Measurements from ENCODE around the gene C3orf62. TPM values are rescaled to one million over a fixed set of nuclear protein-coding genes. Genes with fewer than 3 reads are reported as not detected.

The C3orf62 gene
- polyA plus RNA-seq, 4 donors = 4.5 to 11.1 (median 6.0) TPM

DNA sequence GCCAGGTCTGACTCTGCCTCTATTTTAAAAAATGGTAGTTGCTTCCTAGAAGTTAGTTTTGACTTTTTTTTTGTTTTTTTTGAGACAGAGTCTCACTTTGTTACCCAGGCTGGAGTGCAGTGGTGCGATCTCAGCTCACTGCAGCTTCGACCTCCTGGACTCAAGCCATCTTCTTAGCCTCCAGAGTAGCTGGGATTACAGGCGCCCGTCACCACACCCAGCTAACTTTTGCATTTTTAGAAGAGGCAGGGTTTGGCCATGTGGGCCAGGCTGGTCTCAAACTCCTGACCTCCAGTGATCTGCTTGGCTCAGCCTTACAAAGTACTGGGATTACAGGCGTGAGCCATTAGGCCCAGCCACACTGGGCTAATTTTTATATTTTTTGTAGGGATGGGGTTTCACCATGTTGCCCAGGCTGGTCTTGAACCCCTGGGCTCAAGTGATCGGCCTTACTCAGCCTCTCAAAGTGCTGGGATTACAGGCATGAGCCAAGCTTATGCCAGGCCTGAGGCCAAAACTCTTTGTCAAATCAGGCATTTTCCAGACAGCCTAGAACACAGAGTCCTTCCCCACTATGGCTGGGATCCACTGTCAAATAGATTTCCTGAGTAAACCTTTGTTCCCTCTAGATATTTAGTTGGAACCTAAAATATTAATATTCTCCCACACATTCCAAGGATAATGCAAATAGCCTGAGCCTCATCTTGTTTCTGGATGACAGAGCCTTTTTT lies 13.7 kb downstream of the C3orf62 start:
- 86 to 90% (median 87%) methylated on average over 6 of the region's 6 CpGs for WGBS, 3 donors
- H3K27me3 ChIP-seq (ENCODE audit: control insufficient read depth in 3 of 3, insufficient read depth in 3 of 3, low read length in 3 of 3) = no peaks in the 10 kb centered on the region
- no peaks in the 10 kb centered on the region for H3K9me3 ChIP-seq (ENCODE audit: control insufficient read depth in 2 of 2, insufficient read depth in 1 of 2, low read depth in 1 of 2, low read length in 1 of 2)
- peaks cover 0 to 50% (median 0%) of the 10 kb centered on the region in 3 donors for H3K4me1 ChIP-seq (ENCODE audit: control insufficient read depth in 3 of 3, insufficient read depth in 2 of 3, low read depth in 1 of 3, low read length in 2 of 3)
- H3K4me3 ChIP-seq (ENCODE audit: low read depth in 1 of 3, low read length in 3 of 3) = no peak overlapping the region
- DNase-seq = no peak
- peaks cover 0 to 5% (median 0%) of the 10 kb centered on the region in 3 donors for H3K36me3 ChIP-seq (ENCODE audit: control insufficient read depth in 3 of 3, insufficient read depth in 2 of 3, low read depth in 1 of 3, low read length in 3 of 3)
- no peak for FAIRE-seq
- H3K27ac ChIP-seq (ENCODE audit: low read depth in 1 of 3, low read length in 2 of 3) = no peak overlapping the region

DNA sequence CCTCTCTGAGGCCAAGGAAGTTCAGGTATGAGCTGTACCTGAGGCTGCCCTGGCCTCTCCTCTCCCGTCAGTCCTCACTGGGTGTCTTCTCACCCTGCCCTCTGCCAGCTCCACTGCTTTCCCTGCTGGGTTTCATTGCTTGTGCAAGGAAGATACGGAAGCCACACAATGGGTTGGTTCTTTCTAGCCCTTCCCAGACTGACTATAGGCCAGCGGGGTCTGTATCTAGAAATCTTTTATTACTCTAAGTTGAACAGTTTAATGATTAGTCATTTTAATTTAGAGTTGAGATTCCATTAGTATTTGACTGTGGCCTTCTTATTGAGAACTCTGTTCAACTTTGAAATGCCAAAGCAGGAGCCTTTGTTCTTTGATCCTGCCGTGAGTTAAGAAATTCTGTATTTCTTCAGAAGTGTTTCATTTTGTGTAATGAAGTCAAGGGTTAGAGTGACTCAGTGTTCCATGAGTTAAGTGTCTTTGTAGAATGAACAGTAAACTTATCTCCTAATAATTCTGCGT lies 16.2 kb downstream of the C3orf62 start:
- no peak overlapping the region for H3K4me3 ChIP-seq (ENCODE audit: low read depth in 1 of 3, low read length in 3 of 3)
- no peak for FAIRE-seq
- no peaks in the 10 kb centered on the region for H3K27me3 ChIP-seq (ENCODE audit: control insufficient read depth in 3 of 3, insufficient read depth in 3 of 3, low read length in 3 of 3)
- peaks cover 0 to 45% (median 0%) of the 10 kb centered on the region in 3 donors for H3K4me1 ChIP-seq (ENCODE audit: control insufficient read depth in 3 of 3, insufficient read depth in 2 of 3, low read depth in 1 of 3, low read length in 2 of 3)
- H3K27ac ChIP-seq (ENCODE audit: low read depth in 1 of 3, low read length in 2 of 3) = peak overlapping the region; percentile 5 to 84 (median 78)
- peak; percentile 82 to 85 for DNase-seq
- 17 to 62% (median 33%) methylated on average over 5 of the region's 5 CpGs for WGBS, 3 donors
- H3K9me3 ChIP-seq (ENCODE audit: control insufficient read depth in 2 of 2, insufficient read depth in 1 of 2, low read depth in 1 of 2, low read length in 1 of 2) = no peaks in the 10 kb centered on the region
- no peaks in the 10 kb centered on the region for H3K36me3 ChIP-seq (ENCODE audit: control insufficient read depth in 3 of 3, insufficient read depth in 2 of 3, low read depth in 1 of 3, low read length in 3 of 3)

DNA sequence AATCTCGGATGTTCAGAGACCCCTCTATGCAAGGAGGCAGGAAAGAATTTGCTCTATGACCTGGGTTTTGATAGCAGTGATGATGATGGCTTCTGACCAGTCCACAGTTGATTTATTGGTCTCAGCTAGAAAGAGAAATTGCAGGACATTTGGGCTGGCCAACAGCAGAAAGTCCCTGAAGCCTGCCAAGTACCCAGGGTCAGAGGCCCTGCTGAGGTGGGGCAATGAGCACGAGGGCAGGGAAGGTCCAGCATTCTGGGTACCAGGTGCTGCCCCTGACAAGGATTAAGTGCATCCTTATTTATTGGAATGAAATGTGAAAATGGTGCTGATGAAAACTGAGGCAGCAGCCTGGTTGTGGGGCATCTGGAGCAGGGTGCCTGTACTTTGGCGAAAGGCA lies 19.8 kb downstream of the C3orf62 start:
- Histone ChIP-seq H3K27ac (ENCODE audit: low read depth in 1 of 3, low read length in 2 of 3) (peak overlapping the region in 1 of 3 donors; percentile 40), H3K4me3 (ENCODE audit: low read depth in 1 of 3, low read length in 3 of 3) (no peak overlapping the region), H3K9me3 (ENCODE audit: control insufficient read depth in 2 of 2, insufficient read depth in 1 of 2, low read depth in 1 of 2, low read length in 1 of 2) (no peaks in the 10 kb centered on the region), H3K36me3 (ENCODE audit: control insufficient read depth in 3 of 3, insufficient read depth in 2 of 3, low read depth in 1 of 3, low read length in 3 of 3) (no peaks in the 10 kb centered on the region), H3K4me1 (ENCODE audit: control insufficient read depth in 3 of 3, insufficient read depth in 2 of 3, low read depth in 1 of 3, low read length in 2 of 3) (peaks cover 0 to 38% (median 0%) of the 10 kb centered on the region in 3 donors), H3K27me3 (ENCODE audit: control insufficient read depth in 3 of 3, insufficient read depth in 3 of 3, low read length in 3 of 3) (no peaks in the 10 kb centered on the region)
- no peak for DNase-seq
- 62 to 69% (median 66%) methylated on average over 3 of the region's 3 CpGs for WGBS, 3 donors
- no peak for FAIRE-seq

DNA sequence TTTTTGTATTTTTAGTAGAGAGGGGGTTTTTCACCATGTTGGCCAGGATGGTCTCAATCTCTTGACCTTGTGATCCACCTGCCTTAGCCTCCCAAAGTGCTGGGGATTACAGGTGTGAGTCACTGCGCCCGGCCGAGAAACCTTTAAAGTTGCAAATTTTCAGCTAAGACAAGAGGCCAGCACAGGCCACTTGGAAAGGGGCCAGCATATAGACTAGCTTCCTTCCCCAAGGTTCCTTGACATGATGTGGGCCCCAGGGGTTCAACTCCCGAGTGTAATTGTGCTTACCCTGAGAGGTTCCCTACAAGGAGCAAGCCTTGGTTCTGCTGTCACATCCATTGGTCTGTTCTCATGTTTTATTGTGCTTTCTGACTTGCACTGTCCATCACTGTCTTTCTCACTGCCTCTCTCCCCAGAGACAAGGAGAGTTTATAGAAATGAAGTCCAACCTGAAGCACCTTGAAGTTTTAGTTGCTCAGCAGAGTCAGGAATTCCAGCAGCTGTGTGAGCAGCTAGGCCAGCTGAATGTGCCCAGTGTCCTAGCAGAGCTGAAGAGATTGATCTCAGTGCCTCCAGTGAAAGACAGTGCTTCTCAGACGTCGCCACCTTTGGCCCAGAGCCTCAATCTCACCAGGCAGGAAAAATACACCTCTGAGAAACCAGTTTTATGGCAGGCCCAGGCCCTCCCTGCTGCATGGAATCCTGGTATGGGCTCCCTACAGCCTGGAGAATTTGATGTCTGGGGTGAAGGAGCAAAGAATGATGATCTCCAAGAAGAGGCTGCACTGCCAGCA lies 21.1 kb downstream of the C3orf62 start:
- Histone ChIP-seq H3K27me3 (ENCODE audit: control insufficient read depth in 3 of 3, insufficient read depth in 3 of 3, low read length in 3 of 3) (no peaks in the 10 kb centered on the region), H3K4me1 (ENCODE audit: control insufficient read depth in 3 of 3, insufficient read depth in 2 of 3, low read depth in 1 of 3, low read length in 2 of 3) (peaks cover 0 to 29% (median 0%) of the 10 kb centered on the region in 3 donors), H3K4me3 (ENCODE audit: low read depth in 1 of 3, low read length in 3 of 3) (no peak overlapping the region), H3K27ac (ENCODE audit: low read depth in 1 of 3, low read length in 2 of 3) (peak overlapping the region in 1 of 3 donors; percentile 40), H3K36me3 (ENCODE audit: control insufficient read depth in 3 of 3, insufficient read depth in 2 of 3, low read depth in 1 of 3, low read length in 3 of 3) (no peaks in the 10 kb centered on the region), H3K9me3 (ENCODE audit: control insufficient read depth in 2 of 2, insufficient read depth in 1 of 2, low read depth in 1 of 2, low read length in 1 of 2) (no peaks in the 10 kb centered on the region)
- WGBS, 3 donors = 44 to 65% (median 59%) methylated on average over 6 of the region's 6 CpGs
- FAIRE-seq = no peak
- DNase-seq = peak; percentile 35 to 62

DNA sequence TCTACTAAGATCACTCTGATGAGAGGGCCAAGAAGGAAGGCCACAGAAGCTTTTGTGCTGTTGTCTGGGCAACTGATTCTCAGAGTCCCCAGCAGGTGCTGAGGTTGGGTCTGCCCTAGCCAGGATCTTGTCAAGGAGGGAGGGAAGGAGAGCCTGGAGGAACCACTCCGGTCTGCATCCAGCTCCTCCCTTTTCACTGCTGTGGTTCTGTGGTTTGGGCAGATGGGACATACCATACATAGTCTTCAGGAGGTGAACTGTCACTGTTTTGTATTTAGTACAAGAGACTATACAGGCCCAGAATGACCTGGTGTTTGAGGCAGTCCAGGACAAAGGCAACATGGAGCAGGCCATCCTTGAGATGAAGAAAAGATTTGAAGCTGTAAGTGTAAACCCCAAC lies 21.9 kb downstream of the C3orf62 start:
- Histone ChIP-seq H3K27me3 (ENCODE audit: control insufficient read depth in 3 of 3, insufficient read depth in 3 of 3, low read length in 3 of 3) (no peaks in the 10 kb centered on the region), H3K36me3 (ENCODE audit: control insufficient read depth in 3 of 3, insufficient read depth in 2 of 3, low read depth in 1 of 3, low read length in 3 of 3) (no peaks in the 10 kb centered on the region), H3K4me3 (ENCODE audit: low read depth in 1 of 3, low read length in 3 of 3) (no peak overlapping the region), H3K27ac (ENCODE audit: low read depth in 1 of 3, low read length in 2 of 3) (no peak overlapping the region), H3K4me1 (ENCODE audit: control insufficient read depth in 3 of 3, insufficient read depth in 2 of 3, low read depth in 1 of 3, low read length in 2 of 3) (peaks cover 0 to 22% (median 0%) of the 10 kb centered on the region in 3 donors), H3K9me3 (ENCODE audit: control insufficient read depth in 2 of 2, insufficient read depth in 1 of 2, low read depth in 1 of 2, low read length in 1 of 2) (no peaks in the 10 kb centered on the region)
- 67 to 83% (median 68%) methylated on average over 1 of the region's 1 CpG for WGBS, 3 donors
- FAIRE-seq = no peak
- DNase-seq = peak in 1 of 2 donors; percentile 8

DNA sequence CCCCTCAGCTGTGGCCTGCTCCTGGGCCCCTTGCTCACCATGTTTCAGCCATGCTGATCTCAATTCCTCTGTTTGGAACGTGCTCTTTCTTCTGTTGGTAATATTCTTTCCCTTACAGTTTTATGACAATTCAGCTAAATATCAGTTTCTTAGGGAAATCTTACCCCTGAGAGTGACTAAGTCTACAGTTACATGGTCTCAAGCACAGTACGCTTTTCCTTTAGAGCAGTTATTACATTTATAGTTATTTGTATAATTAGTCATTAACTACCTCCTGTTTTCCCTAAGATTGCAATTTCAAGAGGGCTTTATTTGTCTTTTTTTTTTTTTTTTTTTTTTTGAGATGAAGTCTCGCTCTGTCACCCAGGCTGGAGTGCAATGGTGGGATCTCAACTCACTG lies 23.5 kb downstream of the C3orf62 start:
- no peak for FAIRE-seq
- no peak overlapping the region for H3K4me3 ChIP-seq (ENCODE audit: low read depth in 1 of 3, low read length in 3 of 3)
- H3K27me3 ChIP-seq (ENCODE audit: control insufficient read depth in 3 of 3, insufficient read depth in 3 of 3, low read length in 3 of 3) = no peaks in the 10 kb centered on the region
- no peaks in the 10 kb centered on the region for H3K36me3 ChIP-seq (ENCODE audit: control insufficient read depth in 3 of 3, insufficient read depth in 2 of 3, low read depth in 1 of 3, low read length in 3 of 3)
- H3K9me3 ChIP-seq (ENCODE audit: control insufficient read depth in 2 of 2, insufficient read depth in 1 of 2, low read depth in 1 of 2, low read length in 1 of 2) = no peaks in the 10 kb centered on the region
- H3K4me1 ChIP-seq (ENCODE audit: control insufficient read depth in 3 of 3, insufficient read depth in 2 of 3, low read depth in 1 of 3, low read length in 2 of 3) = peaks cover 0 to 20% (median 0%) of the 10 kb centered on the region in 3 donors
- no peak for DNase-seq
- WGBS, 3 donors = 88 to 93% (median 92%) methylated on average over 2 to 3 of the region's 3 CpGs
- no peak overlapping the region for H3K27ac ChIP-seq (ENCODE audit: low read depth in 1 of 3, low read length in 2 of 3)

DNA sequence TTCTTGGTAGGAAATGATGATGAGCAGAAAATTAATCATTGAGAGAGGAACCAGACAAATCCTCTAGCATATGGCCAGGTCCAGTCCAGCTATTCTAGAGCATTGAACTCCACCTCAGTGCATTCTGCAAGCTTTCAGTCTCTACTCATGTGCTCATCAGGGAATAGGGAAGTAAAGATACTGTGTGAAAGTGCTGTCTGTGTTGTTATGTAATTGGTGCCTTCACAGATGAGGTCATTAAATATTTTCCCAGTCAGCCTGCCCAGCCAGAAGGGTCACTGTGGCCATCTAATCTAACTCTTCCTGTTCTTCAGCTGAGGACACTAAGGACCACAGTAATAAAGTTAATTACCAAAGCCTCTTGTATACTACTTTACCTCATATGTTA lies 28.2 kb downstream of the C3orf62 start:
- no peaks in the 10 kb centered on the region for H3K4me1 ChIP-seq (ENCODE audit: control insufficient read depth in 3 of 3, insufficient read depth in 2 of 3, low read depth in 1 of 3, low read length in 2 of 3)
- FAIRE-seq = no peak
- H3K36me3 ChIP-seq (ENCODE audit: control insufficient read depth in 3 of 3, insufficient read depth in 2 of 3, low read depth in 1 of 3, low read length in 3 of 3) = no peaks in the 10 kb centered on the region
- peak; percentile 13 to 55 for DNase-seq
- no peaks in the 10 kb centered on the region for H3K9me3 ChIP-seq (ENCODE audit: control insufficient read depth in 2 of 2, insufficient read depth in 1 of 2, low read depth in 1 of 2, low read length in 1 of 2)
- no peaks in the 10 kb centered on the region for H3K27me3 ChIP-seq (ENCODE audit: control insufficient read depth in 3 of 3, insufficient read depth in 3 of 3, low read length in 3 of 3)
- H3K4me3 ChIP-seq (ENCODE audit: low read depth in 1 of 3, low read length in 3 of 3) = no peak overlapping the region
- H3K27ac ChIP-seq (ENCODE audit: low read depth in 1 of 3, low read length in 2 of 3) = peak overlapping the region in 1 of 3 donors; percentile 58

DNA sequence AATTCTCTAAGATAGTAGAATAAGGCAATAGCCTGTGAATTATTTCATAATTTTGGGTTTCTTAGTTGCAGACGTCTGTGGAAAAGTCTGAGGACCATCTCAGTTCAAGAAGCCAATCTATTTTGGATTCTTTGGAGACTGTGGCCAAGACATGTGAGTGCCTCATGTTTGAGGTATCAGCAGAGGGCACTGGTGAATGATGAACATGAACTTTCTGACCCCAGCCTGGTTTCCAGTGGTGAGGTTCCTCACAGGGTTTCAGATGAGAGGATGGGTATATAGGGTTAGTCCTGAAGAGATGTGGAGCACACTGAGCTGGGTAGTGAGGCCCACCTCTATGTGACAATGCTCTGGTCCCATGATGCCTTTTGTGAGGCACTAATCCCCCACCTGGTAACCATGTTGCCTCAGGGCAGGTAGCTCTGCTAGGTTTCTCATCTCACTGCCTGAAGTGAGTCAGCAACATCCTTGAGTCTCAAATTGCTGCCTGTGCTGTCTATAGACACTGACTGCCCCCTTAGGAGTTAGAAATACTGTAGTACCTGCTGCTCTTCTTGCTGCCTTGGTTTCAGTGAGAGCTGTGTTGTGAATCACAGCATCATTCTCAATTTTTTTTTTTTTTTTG lies 32.3 kb downstream of the C3orf62 start:
- no peaks in the 10 kb centered on the region for H3K9me3 ChIP-seq (ENCODE audit: control insufficient read depth in 2 of 2, insufficient read depth in 1 of 2, low read depth in 1 of 2, low read length in 1 of 2)
- no peaks in the 10 kb centered on the region for H3K27me3 ChIP-seq (ENCODE audit: control insufficient read depth in 3 of 3, insufficient read depth in 3 of 3, low read length in 3 of 3)
- WGBS, 3 donors = 45 to 52% (median 46%) methylated on average over 1 of the region's 1 CpG
- no peak for FAIRE-seq
- no peaks in the 10 kb centered on the region for H3K36me3 ChIP-seq (ENCODE audit: control insufficient read depth in 3 of 3, insufficient read depth in 2 of 3, low read depth in 1 of 3, low read length in 3 of 3)
- no peak overlapping the region for H3K4me3 ChIP-seq (ENCODE audit: low read depth in 1 of 3, low read length in 3 of 3)
- no peak overlapping the region for H3K27ac ChIP-seq (ENCODE audit: low read depth in 1 of 3, low read length in 2 of 3)
- DNase-seq = no peak
- H3K4me1 ChIP-seq (ENCODE audit: control insufficient read depth in 3 of 3, insufficient read depth in 2 of 3, low read depth in 1 of 3, low read length in 2 of 3) = no peaks in the 10 kb centered on the region
